ENCODE data around the gene TRIM33.
"Not testable (repeated sequence)": the region's sequence is repeated elsewhere in the genome, so short reads cannot be mapped to it uniquely, and the experiment has no call there.

TRIM33 gene

GRCh38 chr1:114390960-114391359 lies 120.0 kb downstream of the TRIM33 start:
- DNase-seq = no peak

- DNase-seq = no peak
These were observed 120.6 kb downstream of the TRIM33 start for GRCh38 chr1:114390361-114390760.

- no peak for DNase-seq
These were observed 122.5 kb downstream of the TRIM33 start for GRCh38 chr1:114388432-114389003.

GRCh38 chr1:114387585-114387984 lies 123.4 kb downstream of the TRIM33 start:
- DNase-seq = not testable (repeated sequence)

GRCh38 chr1:114387010-114387360 lies 124.0 kb downstream of the TRIM33 start:
- no peak for DNase-seq

- DNase-seq = no peak
These were observed 124.6 kb downstream of the TRIM33 start for GRCh38 chr1:114386129-114387009.

- DNase-seq = no peak
These were observed 126.1 kb downstream of the TRIM33 start for GRCh38 chr1:114384922-114385321.

GRCh38 chr1:114379987-114380386 lies 131.0 kb downstream of the TRIM33 start:
- DNase-seq = no peak

GRCh38 chr1:114379358-114379757 lies 131.6 kb downstream of the TRIM33 start:
- DNase-seq = no peak

GRCh38 chr1:114377356-114377755 lies 133.6 kb downstream of the TRIM33 start:
- DNase-seq = no peak

GRCh38 chr1:114369930-114370329 lies 141.1 kb downstream of the TRIM33 start:
- DNase-seq = no peak

GRCh38 chr1:114369266-114369919 lies 141.6 kb downstream of the TRIM33 start:
- DNase-seq = not testable (repeated sequence)

GRCh38 chr1:114368560-114369255 lies 142.3 kb downstream of the TRIM33 start:
- DNase-seq = no peak

- DNase-seq = no peak
These were observed 143.2 kb downstream of the TRIM33 start for GRCh38 chr1:114367810-114368209.

GRCh38 chr1:114363230-114363629 lies 147.8 kb downstream of the TRIM33 start:
- DNase-seq = not testable (repeated sequence)

GRCh38 chr1:114359791-114360190 lies 151.2 kb downstream of the TRIM33 start:
- no peak for DNase-seq

- DNase-seq = no peak
These were observed 155.8 kb downstream of the TRIM33 start for GRCh38 chr1:114355240-114355639.

- no peak for DNase-seq
These were observed 157.7 kb downstream of the TRIM33 start for GRCh38 chr1:114353262-114353661.

- no peak for DNase-seq
These were observed 158.2 kb downstream of the TRIM33 start for GRCh38 chr1:114352797-114353196.

GRCh38 chr1:114350731-114351445 lies 160.1 kb downstream of the TRIM33 start:
- DNase-seq = no peak

GRCh38 chr1:114349891-114350605 lies 161.0 kb downstream of the TRIM33 start:
- DNase-seq = no peak

Data from stimulated activated CD8-positive, alpha-beta memory T cell treated with anti-CD3 and anti-CD28 coated beads, Interleukin-4, amount 100 ng/mL, for 48 hours (primary cell).